Measurements from ENCODE around the gene CAD.

CAD gene

GRCh38 chr2:27281855-27282559, 64.8 kb downstream of the CAD start, which contains the start of gene TRIM54:
TRIM54 (plus strand) TSS chr2:27282429; CDS start chr2:27282732, 303 bp downstream.
- no peak for DNase-seq (ENCODE audit: low spot score)

GRCh38 chr2:27282892-27283291, 65.7 kb downstream of the CAD start:
- DNase-seq (ENCODE audit: low spot score): no peak

- DNase-seq (ENCODE audit: low spot score): no peak
These were observed 67.8 kb downstream of the CAD start for GRCh38 chr2:27284996-27285395.

GRCh38 chr2:27285481-27285880, 68.3 kb downstream of the CAD start:
- no peak for DNase-seq (ENCODE audit: low spot score)

DNA sequence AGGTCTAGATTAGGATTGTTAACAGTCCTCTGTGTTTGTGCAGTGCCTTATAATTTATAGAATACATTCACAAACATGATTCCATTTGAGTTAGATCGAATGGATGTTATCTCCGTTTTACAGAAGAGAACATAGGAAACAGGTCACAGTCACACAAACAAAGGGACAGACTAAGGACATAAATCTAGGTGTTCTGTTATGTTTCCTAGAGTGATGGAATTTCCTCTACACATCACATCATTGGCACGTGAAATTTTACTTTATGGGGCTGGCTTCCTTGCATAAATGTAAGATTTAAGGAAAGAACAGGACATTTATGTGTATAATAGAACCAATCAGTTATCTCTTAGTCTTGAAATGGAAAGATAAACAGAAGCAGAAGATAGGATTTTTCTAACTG, 71.4 kb downstream of the CAD start:
- DNase-seq (ENCODE audit: low spot score): no peak

- no peak for DNase-seq (ENCODE audit: low spot score)
These were observed 73.4 kb downstream of the CAD start for GRCh38 chr2:27290549-27290948.

GRCh38 chr2:27291865-27292264, 74.7 kb downstream of the CAD start:
- no peak for DNase-seq (ENCODE audit: low spot score)
